ENCODE measurements around the gene MCU.
"Not testable (repeated sequence)": the region's sequence is repeated elsewhere in the genome, so short reads cannot be mapped to it uniquely, and the experiment has no call there.

MCU gene

GRCh38 chr10:72757732-72758131 lies 65.8 kb downstream of the MCU start:
- no peak overlapping the region for H3K27ac Mint-ChIP-seq
- no peaks in the 10 kb centered on the region for H3K27me3 Mint-ChIP-seq
- H3K4me1 Mint-ChIP-seq: peaks cover 8% of the 10 kb centered on the region
- H3K9me3 Mint-ChIP-seq: no peaks in the 10 kb centered on the region
- no peak for ATAC-seq
- H3K4me3 Mint-ChIP-seq: no peak overlapping the region
- H3K36me3 Mint-ChIP-seq: peaks cover 5% of the 10 kb centered on the region

GRCh38 chr10:72758930-72759329 lies 67.0 kb downstream of the MCU start:
- not testable (repeated sequence) for H3K9me3 Mint-ChIP-seq, H3K4me1 Mint-ChIP-seq, H3K4me3 Mint-ChIP-seq, H3K27me3 Mint-ChIP-seq, ATAC-seq, H3K27ac Mint-ChIP-seq
- H3K36me3 Mint-ChIP-seq: peaks cover 14% of the 10 kb centered on the region

DNA sequence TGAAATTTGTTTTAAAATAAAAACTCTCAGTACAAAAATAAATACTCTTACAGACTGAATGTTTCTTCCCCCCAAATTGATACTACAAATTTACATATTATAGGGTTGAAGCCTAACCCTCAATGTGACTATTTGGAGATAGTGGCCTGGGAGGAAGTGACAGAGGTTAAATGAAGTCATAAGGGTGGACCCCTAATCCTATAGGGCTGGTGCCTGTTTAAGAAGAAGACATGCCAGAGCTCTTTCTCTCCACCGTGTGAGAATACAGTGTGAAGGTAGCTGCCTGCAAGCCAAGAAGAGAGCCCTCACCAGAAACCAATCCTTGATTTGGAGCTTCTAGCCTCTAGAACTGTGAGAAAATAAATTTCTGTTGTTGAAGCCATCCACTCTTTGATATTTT lies 67.6 kb downstream of the MCU start:
- Mint-ChIP-seq H3K4me3 (no peak overlapping the region), H3K9me3 (no peaks in the 10 kb centered on the region), H3K27ac (no peak overlapping the region), H3K27me3 (no peaks in the 10 kb centered on the region), H3K36me3 (peaks cover 21% of the 10 kb centered on the region), H3K4me1 (no peaks in the 10 kb centered on the region)
- no peak for ATAC-seq

DNA sequence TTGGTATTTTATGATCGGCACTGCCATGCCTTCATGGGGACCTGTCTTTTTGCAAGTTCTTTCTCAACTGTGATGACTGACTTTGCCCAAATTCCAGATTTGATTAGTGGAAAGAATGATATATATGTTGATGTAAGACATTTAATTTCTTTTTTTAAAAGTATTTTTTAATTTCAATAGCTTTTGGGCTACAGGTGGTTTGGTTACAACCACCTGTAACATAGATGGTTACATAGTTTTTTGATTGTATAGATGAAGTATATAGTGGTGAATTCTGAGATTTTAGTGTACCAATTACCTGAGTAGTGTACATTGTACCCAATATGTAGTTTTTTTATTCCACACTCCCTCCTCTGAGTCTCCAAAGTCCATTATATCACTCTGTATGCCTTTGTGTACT lies 69.6 kb downstream of the MCU start:
- H3K27ac Mint-ChIP-seq: no peak overlapping the region
- no peak overlapping the region for H3K4me3 Mint-ChIP-seq
- H3K4me1 Mint-ChIP-seq: no peaks in the 10 kb centered on the region
- ATAC-seq: no peak
- H3K36me3 Mint-ChIP-seq: peaks cover 24% of the 10 kb centered on the region
- H3K27me3 Mint-ChIP-seq: no peaks in the 10 kb centered on the region
- H3K9me3 Mint-ChIP-seq: no peaks in the 10 kb centered on the region

DNA sequence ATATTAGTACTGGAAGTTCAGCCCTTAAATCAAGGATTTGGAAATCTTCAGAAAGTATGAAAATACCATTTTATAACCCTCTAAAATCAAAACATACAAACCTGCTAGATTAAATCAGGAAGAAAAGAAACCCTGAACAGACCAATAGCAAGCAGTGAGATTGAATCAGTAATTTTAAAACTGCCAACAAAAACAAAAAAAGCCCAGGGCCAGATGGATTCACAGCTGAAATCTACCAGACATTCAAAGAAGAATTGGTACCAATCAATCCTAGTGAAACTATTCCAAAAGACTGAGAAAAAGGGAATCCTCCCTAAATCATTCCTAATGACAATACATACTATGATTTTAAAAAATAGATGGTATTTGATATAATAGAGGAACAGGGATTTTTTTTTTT lies 70.1 kb downstream of the MCU start:
- no peaks in the 10 kb centered on the region for H3K4me1 Mint-ChIP-seq
- no peaks in the 10 kb centered on the region for H3K9me3 Mint-ChIP-seq
- H3K4me3 Mint-ChIP-seq: no peak overlapping the region
- ATAC-seq: no peak
- no peaks in the 10 kb centered on the region for H3K27me3 Mint-ChIP-seq
- peaks cover 27% of the 10 kb centered on the region for H3K36me3 Mint-ChIP-seq
- H3K27ac Mint-ChIP-seq: no peak overlapping the region

DNA sequence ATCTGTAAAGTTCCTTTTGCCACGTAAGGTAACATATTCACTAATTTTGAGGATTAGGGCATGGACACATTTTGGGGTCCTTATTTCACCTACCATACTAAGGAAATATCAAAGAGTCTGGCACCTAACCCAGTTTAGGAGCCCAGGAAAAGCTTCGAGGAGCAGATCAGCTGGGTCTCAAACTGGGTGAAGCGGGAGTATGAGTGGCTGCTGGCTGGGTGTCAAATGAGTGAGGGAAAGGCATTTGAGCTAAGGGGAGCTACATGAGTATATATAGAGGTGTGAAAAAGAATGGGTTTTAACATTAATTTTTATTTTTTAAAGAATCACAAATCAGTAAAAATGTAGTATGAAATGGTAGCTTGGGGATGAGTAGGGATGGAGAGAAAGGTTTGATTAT lies 71.3 kb downstream of the MCU start:
- Mint-ChIP-seq H3K27ac (no peak overlapping the region), H3K9me3 (peaks cover 4% of the 10 kb centered on the region), H3K36me3 (peaks cover 35% of the 10 kb centered on the region)

GRCh38 chr10:72764151-72764550 lies 72.2 kb downstream of the MCU start:
- H3K9me3 Mint-ChIP-seq: peaks cover 5% of the 10 kb centered on the region
- no peaks in the 10 kb centered on the region for H3K4me1 Mint-ChIP-seq
- H3K36me3 Mint-ChIP-seq: peaks cover 37% of the 10 kb centered on the region
- ATAC-seq: no peak
- H3K4me3 Mint-ChIP-seq: no peak overlapping the region
- no peak overlapping the region for H3K27ac Mint-ChIP-seq
- no peaks in the 10 kb centered on the region for H3K27me3 Mint-ChIP-seq

More for the DNA sequence above, 71.3 kb downstream of the MCU start:
- Mint-ChIP-seq H3K27me3 (no peaks in the 10 kb centered on the region), H3K4me3 (no peak overlapping the region), H3K4me1 (no peaks in the 10 kb centered on the region)
- ATAC-seq: no peak

GRCh38 chr10:72765051-72765745 lies 73.3 kb downstream of the MCU start:
- Mint-ChIP-seq H3K27ac (no peak overlapping the region), H3K36me3 (peaks cover 48% of the 10 kb centered on the region), H3K27me3 (no peaks in the 10 kb centered on the region), H3K4me3 (no peak overlapping the region), H3K4me1 (no peaks in the 10 kb centered on the region), H3K9me3 (peaks cover 6% of the 10 kb centered on the region)
- ATAC-seq: no peak

GRCh38 chr10:72771195-72771594 lies 79.3 kb downstream of the MCU start:
- ATAC-seq, H3K27ac Mint-ChIP-seq, H3K27me3 Mint-ChIP-seq, H3K4me3 Mint-ChIP-seq, H3K4me1 Mint-ChIP-seq: not testable (repeated sequence)
- Mint-ChIP-seq H3K9me3 (peaks cover 20% of the 10 kb centered on the region), H3K36me3 (peaks cover 65% of the 10 kb centered on the region)

- peaks cover 60% of the 10 kb centered on the region for H3K36me3 Mint-ChIP-seq
- peaks cover 20% of the 10 kb centered on the region for H3K9me3 Mint-ChIP-seq
- no peaks in the 10 kb centered on the region for H3K4me1 Mint-ChIP-seq
- no peak overlapping the region for H3K4me3 Mint-ChIP-seq
- H3K27me3 Mint-ChIP-seq: no peaks in the 10 kb centered on the region
- ATAC-seq: no peak
- no peak overlapping the region for H3K27ac Mint-ChIP-seq
These were observed 80.1 kb downstream of the MCU start for GRCh38 chr10:72772031-72772430.

DNA sequence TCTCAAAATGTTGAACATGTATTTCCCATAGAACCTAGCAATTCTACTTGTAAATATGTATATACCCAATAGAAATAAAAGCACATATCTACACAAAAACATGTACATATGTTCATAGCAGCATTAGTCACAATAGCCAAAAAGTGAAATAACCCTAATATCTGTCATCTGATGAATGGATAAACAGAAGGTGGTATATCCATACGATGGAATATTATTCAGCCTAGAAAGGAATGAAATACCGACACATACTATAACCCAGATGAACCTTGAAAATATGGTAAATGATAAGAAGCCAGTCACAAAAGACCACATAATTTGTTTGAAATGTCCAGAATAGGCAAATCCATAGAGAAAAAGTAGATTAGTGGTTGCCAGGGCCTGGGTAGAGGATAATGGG lies 87.9 kb downstream of the MCU start:
- Mint-ChIP-seq H3K4me1 (peaks cover 8% of the 10 kb centered on the region), H3K27ac (no peak overlapping the region), H3K9me3 (no peaks in the 10 kb centered on the region), H3K4me3 (no peak overlapping the region), H3K27me3 (no peaks in the 10 kb centered on the region), H3K36me3 (peaks cover 6% of the 10 kb centered on the region)
- no peak for ATAC-seq

DNA sequence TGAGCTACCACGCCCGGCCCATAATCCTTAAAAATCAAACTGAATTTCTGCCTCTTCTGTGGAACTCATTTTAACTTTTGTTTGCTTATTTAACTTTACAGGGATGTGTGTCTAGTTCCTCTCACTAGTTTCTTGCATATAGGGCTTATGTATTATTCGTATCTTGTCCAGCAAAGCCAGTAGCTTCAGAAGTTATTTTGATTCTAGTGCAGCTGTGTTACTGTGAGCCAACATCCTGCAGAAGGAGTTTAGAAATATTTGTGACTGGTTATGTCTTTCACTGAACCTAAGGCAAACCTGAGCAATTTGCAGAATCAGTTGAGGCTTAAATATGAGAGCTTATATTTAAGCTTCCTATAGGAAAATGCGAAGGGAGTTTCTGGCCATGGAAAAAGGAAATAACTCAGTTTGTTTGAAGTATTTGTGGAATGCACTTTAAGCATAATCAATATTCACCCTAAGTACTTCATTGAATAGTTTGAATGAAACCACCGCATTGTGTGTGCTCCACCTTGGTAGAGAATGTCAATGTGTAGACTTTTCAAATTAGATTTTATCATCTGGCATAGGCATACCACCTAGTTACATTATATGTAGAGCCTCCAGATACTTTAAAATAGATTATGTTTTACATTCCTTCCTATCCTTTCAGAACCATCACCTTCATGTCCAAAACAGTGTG lies 90.8 kb downstream of the MCU start:
- Mint-ChIP-seq H3K36me3 (no peaks in the 10 kb centered on the region), H3K27me3 (no peaks in the 10 kb centered on the region), H3K4me3 (no peak overlapping the region), H3K9me3 (no peaks in the 10 kb centered on the region), H3K27ac (no peak overlapping the region), H3K4me1 (peaks cover 14% of the 10 kb centered on the region)
- ATAC-seq: no peak

- Mint-ChIP-seq H3K27me3 (no peaks in the 10 kb centered on the region), H3K4me3 (no peak overlapping the region), H3K4me1 (peaks cover 14% of the 10 kb centered on the region), H3K27ac (no peak overlapping the region), H3K36me3 (no peaks in the 10 kb centered on the region), H3K9me3 (no peaks in the 10 kb centered on the region)
- ATAC-seq: no peak
These were observed 91.5 kb downstream of the MCU start for GRCh38 chr10:72783410-72783833.

- no peak overlapping the region for H3K4me3 Mint-ChIP-seq
- no peaks in the 10 kb centered on the region for H3K9me3 Mint-ChIP-seq
- no peaks in the 10 kb centered on the region for H3K27me3 Mint-ChIP-seq
- H3K36me3 Mint-ChIP-seq: no peaks in the 10 kb centered on the region
- no peak for ATAC-seq
- H3K4me1 Mint-ChIP-seq: peaks cover 19% of the 10 kb centered on the region
- no peak overlapping the region for H3K27ac Mint-ChIP-seq
These were observed 92.8 kb downstream of the MCU start for GRCh38 chr10:72784551-72785351.

DNA sequence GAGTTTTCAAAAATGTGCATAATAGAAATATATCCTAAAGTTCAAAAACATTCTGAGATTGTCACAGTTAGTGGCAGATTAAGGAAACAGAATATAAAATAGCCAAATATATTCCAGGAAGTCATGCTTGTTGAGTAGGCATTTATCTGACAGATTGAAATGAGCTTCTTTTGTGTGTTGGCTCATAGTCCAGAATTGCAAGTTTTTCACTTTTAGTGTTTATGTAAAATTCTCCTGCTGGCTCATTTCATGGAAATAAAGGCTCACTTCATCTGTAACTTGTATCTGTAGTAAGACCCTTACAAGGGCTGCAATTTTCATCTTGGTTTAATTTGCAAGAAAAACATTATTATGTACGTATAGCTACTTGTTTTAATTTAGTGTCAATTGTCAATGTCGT lies 93.5 kb downstream of the MCU start:
- Mint-ChIP-seq H3K4me1 (peaks cover 21% of the 10 kb centered on the region), H3K36me3 (no peaks in the 10 kb centered on the region), H3K4me3 (no peak overlapping the region), H3K27me3 (no peaks in the 10 kb centered on the region), H3K27ac (no peak overlapping the region), H3K9me3 (no peaks in the 10 kb centered on the region)
- ATAC-seq: no peak
